Activated effector memory CD4-positive, alpha-beta T cell treated with Interleukin-2 at 50 U/mL for 16 hours (primary cell): ENCODE results near the gene SLX4.

Source experiments
- DNase-seq: peaks from one replicate; pipeline ENCODE4 v3.0.0-alpha.2; 2020

The SLX4 gene

DNA sequence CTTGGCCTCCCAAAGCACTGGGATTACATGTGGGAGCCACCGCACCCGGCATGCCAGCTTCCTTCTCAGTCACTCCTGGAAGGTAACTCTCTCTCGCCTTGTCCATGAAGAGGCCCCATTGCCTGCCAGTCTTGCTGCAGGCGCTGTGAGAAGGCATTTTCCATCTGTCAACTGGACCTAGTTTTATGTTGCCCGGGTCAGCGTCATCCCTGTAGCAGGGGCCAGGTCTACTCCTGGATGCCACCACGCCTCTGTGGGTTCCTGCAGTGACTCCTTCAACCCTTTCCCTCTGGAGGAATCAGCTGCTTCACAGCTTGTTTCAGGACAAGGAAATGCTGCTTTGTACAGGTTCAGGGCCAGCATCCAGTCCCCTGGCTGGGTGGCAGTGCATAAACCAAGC is 31.6 kb downstream of the SLX4 start:
- DNase-seq = no peak

DNA sequence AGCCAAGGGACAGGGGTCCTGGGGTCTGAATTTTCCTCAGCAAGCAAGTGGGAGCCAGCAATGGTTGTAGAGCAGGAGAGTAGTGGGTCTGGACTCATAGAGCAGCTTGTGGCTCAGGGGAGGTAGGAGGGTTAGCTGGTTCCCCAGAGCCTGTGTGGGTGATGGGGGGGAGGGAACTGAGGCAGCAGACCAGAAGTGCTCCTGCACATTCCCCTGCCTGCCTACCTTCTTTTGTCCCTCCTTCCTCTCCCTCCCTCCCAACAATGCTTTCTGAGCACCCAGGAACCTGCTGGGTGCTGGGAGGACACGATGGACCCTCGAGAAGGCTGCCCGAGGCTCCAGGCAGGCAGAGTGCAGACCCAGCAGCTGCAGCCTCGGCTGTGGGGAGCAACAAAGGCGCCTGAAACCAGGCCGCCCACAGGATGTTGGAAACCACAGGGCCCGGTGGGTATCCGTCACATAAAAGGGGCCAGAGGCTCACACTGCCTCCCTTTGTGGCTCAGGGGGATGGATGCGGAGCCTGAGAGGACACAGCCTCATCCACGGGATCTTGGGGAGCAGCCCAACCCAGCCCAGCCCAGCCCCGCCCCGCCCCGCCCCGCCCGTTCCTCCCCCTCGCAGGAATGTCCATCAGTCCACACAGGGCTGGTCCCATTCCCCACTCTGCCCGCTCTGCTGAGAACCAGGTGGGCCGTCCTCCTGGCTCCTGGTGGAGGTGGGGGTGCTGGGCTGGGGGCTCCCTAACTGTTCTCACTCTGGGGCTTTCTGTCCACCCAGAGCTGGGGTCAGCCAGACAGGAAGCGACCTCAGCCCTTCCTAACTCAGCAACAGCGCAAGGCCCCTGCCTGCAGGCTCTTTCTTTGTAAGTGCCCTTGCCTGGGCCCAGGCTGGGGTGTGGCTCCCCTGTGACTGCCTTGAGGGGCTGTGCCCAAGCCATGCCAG is 32.5 kb downstream of the SLX4 start:
- peak; percentile 54 for DNase-seq

DNA sequence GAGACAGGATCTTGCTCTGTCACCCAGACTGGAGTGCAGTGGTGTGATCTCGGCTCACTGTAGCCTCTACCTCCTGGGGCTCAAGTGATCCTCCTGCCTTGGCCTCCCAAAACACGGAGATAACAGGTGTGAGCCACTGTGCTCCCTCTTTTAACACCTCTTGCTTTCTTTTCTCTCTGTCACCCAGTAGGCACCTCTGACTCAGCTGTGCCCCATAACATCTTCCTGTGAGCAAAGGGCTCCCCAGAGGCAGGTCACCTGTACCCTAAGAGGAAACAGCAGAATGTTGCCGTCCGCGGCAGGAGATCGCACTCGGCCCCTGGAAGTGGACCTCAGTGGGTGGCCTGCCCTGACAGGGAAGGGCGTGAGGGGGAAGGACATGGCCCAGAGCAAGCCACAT is 33.3 kb downstream of the SLX4 start:
- peak; percentile 41 for DNase-seq

DNA sequence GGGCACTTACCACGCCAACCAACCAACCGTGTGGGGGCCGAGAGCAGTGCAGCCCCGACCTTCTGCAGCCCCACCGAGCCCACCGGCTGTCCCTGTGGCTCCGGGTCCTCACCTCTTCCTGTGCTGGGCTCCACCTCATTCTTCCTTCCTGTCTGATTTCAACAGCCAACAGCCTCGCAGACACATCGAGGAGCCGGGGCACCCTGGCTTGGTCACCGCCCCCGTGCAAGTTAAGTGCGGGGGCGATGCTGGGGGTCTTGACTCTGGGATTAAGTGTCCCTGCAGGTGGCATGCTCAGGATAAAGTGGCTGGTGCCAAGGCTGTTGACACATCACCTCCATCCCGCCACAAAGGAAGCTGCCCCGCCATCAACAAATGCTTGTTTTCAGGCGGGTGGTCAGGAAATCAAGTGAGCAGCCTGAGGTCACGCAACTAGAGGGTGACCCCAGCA is 34.1 kb downstream of the SLX4 start, which contains the start of gene NLRC3:
Gene NLRC3 (minus strand): TSS at position 102 of the 451 bp plus-strand sequence. CDS start 12,367 bp downstream, outside the sequence.
- peak; percentile 43 for DNase-seq

DNA sequence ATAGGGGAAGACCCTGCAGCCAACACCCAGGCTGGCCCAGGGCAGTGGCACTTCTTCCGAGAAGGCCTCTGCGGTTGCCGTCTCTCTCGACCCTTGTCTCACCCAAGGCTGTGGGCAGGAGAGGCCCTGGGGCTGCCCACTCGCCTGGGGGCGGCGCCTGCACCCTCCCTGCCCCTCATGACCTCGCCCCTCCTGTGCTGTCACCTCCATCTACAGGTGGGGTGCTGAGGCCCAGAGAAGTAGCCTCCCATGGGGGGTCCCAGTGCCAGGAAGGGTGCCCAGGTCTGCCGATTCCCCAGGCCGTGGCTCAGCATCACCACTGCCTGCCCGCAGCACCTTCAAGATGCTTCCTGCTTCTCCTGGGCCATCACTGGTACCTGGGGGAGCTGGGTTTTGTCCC is 35.2 kb downstream of the SLX4 start:
- no peak for DNase-seq

DNA sequence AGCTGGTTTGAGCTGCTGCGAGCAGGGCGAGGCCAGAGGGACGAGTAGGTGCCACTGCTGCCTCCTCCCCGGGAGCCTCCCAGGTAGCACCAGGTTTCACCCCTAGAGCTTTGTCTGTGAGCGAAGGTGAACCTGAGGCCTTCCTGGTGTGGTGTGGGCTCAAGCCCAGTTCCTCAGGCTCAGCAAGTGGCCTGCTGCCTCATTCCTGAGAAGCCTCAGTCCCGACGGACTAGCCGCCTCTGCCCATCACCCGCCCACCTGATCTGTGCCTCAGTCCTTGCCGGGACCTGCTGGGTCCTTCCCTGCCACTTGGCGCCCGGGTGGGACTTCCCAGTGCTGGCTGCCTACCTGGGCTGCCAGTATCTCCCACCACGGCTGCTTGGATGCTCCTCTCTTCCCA is 35.9 kb downstream of the SLX4 start:
- DNase-seq = no peak

DNA sequence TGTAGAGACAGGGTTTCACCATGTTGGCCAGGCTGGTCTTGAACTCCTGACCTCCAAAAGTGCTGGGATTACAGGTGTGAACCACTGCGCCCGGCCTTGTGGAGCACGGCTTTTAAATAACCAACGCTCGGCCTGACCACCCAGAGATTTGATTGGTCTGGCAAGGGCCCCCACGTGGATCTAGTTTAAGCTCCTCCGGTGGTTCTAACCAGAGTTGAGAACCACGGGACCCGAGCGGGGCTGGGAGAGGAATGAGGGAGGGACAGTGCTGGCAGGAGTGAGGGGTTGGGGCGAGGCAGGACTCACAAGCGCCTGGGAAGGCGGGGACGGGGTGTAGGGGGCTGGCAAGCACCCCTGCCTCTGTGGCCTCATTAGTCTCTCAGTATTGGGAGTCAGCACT is 37.2 kb downstream of the SLX4 start:
- DNase-seq = no peak

DNA sequence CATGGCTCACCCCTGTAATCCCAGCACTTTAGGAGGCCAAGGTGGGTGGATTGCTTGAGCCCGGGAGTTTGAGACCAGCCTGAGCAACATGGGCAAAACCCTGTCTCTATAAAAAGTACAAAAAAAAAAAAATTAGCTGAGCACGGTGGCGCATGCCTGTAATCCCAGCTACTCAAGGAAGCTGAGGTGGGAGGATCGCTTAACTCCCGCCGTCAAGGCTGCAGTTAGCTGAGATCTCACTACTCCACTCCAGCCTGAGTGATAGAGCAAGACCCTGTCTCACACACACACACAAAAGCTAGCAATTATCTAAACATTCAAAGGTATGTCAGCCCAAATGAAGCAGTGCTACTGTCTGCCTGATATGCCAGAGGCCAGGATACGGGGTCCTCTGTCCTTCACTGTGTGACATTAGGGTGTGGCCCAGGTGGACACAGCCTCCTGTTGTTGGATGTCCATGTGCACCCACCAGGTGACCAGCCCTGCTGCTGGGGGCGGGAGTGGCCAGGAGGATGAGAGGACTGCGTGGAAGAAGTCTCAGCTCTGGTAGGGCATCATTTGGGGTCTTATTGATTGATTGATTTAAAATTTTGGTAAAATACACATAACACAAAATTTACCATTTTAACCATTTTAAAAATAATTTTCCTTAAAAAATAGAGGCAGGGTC is 38.1 kb downstream of the SLX4 start:
- DNase-seq = no peak

DNA sequence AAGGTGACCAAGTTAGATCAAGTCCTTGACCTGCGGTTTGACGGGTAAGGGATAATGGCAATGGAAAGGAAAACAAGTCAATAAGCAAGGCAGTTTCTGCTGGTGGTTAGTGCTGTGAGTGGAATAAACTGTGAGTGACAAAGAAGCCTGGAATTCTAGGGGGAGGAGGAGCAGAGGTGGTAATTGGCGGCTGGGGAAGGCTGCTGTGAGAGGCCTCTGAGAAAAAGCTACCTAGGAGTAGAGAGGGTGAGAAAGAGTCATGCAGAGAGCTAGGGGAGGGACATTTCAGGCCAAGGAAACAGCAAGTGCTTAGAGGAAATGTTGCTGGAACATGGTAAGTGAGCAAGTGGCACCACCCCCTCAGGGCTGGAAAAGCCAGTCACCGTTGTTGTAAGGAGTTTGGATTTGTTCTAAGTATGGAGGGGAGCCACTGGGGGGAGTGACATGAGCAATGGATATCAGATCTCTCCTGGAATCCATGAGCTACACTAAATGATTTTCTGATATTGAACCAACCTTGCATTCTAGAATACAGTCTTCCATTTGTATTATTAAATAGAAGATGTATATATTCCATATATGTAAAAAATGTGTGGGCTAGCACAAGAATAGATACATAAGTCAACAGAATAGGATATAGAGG is 40.9 kb downstream of the SLX4 start:
- no peak for DNase-seq

DNA sequence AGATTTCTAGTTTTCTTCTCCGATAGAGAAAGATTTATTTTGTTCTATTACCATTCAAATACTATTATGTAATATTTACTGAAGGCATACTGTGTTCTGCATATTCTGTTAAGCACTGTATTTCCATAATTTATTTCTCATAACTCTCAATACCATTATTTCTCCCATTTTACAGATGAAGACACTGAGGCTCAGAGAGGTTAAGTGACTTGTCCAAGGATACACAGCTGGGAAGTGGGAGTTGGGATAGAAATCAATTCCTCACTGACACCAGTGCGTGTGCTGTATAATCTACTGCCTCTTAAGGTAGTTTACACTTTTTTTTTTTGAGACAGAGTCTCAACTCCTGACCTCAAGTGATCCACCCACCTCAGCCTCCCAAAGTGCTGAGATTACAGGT is 41.6 kb downstream of the SLX4 start:
- DNase-seq = no peak

DNA sequence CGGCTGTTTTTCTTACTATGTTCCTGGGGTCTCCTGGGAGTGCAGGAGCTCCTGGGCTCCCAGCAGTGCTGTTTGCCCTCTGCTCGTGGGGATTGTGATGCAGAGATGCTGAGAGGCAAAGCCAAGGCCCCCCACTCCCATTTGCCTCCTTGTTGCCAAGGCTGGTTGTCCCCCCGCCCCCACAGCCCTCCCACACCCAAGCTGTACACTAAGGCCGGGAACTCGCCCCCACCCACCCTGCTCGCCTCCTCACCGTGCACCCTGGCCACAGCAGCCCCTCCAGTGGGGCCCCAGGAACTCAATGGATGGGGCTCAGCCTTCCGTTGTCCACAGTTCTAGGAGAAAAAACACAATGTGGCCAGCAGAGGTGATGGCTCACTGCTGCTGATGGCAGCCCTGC is 44.4 kb downstream of the SLX4 start:
- DNase-seq = no peak

DNA sequence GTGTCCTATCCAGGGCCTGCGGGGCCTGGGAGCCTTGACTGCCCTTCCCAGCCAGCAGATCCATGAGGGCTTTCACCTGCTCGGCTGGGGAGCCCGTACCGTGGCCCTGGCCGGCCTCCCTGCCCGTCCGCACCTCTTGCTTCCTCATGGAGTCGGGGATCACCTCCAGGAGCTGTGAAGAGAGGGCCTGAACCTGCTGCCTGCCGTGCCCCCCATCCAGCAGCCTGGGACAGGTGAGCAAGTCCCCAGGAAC is 46.6 kb downstream of the SLX4 start:
- DNase-seq = no peak

DNA sequence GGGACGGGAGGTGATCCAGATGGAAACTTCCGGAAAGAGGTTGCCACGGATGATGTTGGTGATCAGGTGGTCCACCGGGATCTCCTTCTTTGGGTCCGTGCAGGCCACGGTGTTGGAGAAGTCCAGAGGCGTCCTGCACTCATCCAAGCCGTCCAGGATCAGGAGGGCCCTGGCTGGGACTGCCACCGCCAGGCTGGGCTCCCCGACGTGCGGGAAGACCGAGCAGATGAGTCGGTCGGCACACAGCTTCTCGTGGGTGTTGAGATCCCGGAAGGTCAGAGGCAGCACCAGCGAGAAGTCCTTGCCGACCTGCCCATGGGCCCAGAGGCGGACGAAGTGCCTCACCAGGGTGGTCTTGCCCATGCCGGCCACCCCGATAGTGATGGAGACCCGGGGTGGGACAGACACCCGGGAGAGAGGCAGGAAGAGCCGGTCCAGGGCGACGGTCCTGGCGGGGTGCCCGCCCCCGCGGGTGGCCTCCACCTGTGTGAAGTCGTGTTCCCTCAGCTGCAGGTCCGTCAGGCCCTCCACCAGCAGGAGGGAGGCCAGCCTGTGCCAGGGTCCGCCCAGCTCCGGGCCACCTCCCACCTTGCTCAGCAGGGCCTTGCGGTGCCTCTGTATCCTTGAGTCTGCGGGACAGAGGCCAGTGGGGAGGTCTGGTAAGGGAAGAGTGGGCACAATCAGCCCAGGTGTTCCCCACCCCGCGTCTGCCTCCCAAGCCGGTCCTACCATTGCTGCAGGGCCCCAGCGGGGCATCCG is 47.1 kb downstream of the SLX4 start:
- no peak for DNase-seq

DNA sequence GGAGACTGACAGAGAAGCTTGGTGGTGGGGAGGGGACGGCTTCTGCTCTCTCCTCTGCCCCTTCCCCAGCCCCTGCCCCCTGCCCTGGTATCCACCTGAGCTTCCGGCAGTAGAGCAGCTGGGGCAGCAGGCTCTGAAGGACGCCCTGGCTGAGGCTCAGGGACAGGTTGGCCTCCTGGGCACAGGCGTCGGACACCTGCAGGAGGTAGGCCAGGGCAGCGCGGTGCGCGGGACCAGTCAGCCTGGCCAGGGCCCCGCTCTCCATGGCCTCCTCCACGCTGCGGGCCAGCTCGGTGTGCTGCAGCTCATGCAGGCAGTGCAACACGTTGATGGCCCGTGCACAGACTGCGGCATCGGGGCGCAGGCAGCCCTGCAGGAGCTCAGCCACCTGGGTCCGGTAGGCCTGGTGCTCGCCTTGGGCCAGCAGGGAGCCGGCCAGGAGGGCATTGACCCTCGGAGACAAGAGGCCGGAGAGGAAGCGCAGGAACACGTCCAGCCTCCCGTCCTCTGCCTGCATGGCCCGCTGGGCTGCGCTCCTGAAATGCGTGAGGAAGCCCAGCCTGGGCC is 48.4 kb downstream of the SLX4 start:
- DNase-seq = no peak

DNA sequence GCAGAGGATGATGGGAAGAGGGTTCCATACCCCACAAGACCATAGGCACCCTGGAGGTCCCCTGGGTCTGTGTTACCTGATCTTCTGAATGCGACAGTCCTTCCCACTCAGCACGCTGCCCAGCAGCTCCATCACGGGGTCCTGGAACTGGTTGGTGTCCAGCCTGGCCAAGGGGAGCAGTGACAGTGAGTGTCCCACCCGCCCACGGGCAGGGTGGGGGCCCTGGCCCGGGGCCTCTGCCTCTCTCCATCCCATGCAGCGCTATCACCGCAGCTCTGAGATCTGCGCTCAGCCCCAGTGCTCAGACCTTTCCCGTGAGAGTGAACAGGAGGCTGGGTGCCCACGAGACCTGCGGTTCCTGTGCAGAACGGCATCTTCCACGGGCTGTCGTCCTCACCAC is 49.8 kb downstream of the SLX4 start:
- DNase-seq = no peak

DNA sequence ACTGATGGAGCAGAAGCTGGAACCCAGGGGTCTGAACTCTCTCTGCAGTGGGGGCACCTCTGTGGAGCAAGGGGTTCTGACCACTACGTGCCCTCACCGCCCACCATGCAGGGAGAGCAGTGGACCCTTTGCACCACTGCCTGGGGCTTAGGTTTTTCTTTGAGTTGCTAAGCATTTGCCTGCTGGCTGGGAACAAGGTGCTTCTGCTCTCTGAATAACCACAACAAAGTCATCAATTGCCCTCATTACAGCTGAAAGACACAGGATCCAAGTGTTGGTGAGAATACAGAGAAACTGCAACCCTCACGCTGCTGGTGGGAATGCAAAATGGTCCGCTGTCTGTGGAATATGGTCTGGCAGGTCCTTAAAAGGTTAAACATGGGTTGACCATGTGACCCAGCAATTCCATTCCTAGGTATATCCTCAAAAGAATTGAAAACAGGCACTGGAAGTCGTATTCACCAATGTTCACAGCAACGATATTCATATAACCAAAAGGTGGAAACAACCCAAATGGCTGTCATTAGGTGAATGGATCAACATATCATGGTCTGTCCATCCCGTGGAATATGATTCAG is 57.0 kb downstream of the SLX4 start:
- no peak for DNase-seq

DNA sequence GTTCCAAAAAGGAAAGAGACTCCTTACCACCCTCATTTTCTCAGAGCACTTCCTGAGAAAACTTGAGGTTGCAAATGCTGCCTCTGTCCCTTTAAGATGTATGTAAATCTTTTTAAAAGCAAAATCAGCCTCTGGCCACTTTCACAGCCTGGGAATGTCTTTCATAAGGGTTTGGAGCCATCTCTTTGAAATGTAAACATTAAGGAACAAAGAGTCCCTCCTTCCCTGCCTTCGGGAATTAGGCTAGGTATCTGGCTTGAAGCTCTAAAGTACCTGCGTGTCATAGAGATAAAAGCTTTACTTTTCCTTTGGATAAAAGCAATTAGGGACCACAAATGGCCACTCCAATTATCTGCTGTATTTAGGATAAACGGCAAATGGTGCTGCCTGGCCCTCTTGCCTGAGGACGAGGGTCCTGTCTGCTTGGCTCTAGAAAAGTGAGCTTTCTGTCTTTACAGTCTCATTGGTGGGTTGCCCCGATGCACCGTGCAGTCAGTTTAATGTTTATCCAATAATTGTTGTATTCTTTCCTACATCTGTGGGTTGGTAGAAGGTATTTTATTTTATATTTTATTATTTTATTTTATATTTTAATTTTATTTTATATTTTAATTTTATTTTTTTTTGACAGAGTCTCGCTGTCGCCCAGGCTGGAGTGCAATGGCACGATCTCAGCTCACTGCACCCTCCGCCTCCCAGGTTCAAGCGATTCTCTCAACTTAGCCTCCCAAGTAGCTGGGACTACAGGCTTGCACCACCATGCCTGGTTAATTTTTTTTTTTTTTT is 58.1 kb downstream of the SLX4 start:
- DNase-seq = no peak

DNA sequence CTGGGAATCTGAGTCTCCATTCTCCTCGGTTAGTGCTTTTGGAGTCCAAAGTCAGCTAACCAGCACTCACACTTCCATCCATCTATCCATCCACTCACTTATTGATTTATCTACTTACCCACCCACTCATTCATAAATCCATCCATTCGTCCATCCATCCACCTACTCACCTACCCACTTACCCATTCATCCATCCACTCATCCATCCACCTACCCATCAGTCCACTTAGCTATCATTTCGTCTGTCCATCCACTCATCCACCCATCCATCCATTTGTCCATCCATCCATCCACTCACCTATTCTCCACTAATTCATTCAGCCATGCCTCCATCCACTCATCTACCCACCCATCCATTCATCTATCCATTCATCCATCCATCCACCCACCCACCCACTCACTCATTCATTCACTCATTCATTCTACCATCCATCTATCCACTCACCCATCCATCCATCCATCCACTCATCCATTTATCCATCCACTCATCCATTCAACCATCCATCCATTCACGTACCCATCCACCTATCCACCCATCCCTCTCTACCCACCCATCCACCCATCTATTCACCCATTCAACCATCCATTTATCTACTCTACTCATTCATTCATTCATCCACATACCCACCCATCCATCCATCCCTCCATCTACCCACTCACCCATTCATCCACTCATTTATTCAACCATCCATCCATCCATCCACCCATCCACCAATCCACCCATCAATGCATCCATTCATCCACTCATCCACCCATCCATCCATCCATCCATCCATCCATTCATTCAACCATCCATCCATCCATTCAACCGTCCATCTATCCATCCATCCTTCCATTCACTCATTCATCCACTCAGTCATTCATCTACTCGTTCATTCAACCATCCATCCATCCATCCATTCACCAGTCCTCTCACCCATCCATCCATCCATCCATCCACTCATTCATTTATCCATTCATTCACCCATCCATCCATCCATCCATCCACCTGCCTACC is 60.3 kb downstream of the SLX4 start:
- no peak for DNase-seq

DNA sequence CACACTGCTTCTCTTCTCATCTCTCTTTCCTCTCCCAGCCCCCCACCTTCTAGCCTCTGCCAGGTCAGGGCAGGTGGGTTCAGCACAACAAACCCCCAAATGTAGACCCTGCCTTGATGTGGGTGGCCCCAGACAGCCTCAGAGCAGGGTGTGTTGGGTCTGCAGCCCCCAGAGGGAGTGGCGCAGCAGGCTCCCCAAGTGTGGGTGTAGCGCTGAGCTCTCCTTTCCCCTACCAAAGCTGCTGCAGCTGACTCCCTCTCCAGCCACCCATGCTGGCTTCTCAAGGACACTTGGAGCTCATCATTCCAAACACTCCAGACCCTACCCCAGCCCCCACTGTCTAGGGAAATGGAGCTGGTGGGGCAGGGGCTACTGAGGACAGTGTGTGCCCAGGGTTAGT is 61.5 kb downstream of the SLX4 start:
- DNase-seq = no peak

DNA sequence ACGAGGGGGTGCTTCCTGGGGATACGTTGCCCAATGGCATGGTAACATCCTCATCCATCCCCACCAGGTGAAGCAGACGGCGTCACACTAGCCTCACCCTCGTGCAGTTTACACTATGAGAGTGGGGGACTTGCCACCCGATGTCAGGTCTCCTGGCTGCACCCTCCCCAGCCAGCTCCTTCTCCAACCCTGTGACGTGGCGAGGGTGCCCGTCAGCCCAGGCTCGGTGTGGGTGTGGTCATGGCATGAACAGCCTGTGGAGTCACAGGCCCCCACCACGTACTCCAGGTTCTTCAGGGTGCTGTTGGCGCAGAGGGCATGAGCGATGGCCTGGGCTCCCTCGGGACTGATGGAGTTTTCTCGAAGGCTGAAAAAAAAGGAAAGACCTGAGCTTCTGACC is 62.5 kb downstream of the SLX4 start:
- no peak for DNase-seq
